HG03039 (cell line): ENCODE measurements around the gene ENTPD8.
"Not testable (repeated sequence)": the region's sequence is repeated elsewhere in the genome, so short reads cannot be mapped to it uniquely, and the experiment has no call there.

Source experiments
- ATAC-seq: cut with Tn5 transposase; IDR thresholded peaks from one replicate; pipeline ENCODE4 v1.9.1; 2021; ENCODE audit warnings: mild to moderate bottlenecking, moderate library complexity; ENCODE audit not compliant: unreplicated experiment

ENTPD8 gene

DNA sequence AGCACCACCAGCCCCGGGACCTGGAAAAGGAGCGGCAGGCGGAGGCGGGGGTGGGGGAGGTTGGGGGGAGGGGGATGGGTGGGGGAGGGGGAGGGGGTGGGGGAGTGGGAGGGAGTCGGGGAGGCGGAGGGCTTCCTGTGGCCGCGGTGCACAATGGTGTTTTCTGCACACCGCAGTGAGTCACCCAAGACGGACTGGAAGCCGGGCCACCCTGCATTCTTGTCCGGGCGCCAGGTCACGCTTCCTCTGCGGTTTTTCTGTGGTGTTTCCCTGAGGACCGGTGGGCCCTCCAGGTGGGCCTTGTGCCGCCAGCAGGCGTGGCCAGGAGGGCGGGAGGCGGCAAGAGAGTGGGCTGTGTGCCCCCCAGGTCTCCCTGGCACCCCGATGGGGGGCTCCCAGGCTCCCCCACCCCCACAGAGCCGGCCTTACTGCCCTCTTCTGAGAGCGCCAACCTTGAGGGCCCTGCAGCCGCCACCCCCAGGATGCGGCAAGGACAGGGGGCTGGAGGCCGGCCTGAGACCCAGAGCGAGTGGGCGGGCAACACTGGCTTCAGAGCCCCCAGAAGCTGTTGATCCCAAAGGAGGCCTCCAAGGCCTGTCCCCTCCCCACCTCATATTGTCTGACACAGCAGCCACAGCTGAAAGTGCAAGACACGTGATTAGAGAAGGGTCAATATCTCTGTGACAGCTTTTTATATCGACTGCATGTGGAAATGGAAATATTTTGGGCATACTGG is 29.3 kb downstream of the ENTPD8 start:
- no peak for ATAC-seq

DNA sequence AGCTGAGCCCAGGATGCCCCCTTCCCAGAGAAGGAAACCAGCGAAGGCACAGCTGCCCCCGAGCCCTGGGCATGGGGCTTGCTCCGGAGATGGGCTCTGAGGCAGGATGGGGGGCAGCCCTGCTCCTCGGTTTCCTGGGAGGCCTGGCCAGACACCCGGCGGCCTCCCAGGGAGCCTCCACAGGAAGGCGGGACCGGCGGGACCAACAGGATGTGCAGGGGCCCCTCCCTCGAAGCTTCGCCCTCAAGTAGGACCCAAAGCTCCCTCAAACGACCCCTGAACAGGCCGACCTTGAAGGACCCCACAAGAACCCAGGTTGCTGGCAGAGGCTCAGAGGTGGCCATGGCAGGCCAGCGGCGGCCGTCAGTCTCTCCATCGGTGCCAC is 29.9 kb downstream of the ENTPD8 start:
- no peak for ATAC-seq

DNA sequence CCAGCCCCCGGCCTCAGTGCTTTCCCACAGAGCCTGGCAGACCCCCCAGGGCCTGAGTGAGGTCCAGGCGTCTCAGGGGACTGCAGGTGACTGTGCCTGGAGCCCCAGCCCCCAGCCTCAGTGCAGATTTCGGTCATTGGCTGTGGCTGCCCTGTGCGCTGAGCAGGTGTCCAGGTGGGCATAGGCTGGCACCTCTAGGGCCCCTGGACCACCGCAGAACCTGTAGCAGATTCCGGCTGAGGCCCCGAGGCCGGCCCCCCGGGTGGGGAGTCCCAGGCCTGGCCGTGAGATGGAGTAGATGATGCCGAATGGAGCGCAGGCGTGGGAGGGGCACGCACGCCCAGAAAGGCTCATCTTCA is 30.3 kb downstream of the ENTPD8 start:
- ATAC-seq, result no peak

DNA sequence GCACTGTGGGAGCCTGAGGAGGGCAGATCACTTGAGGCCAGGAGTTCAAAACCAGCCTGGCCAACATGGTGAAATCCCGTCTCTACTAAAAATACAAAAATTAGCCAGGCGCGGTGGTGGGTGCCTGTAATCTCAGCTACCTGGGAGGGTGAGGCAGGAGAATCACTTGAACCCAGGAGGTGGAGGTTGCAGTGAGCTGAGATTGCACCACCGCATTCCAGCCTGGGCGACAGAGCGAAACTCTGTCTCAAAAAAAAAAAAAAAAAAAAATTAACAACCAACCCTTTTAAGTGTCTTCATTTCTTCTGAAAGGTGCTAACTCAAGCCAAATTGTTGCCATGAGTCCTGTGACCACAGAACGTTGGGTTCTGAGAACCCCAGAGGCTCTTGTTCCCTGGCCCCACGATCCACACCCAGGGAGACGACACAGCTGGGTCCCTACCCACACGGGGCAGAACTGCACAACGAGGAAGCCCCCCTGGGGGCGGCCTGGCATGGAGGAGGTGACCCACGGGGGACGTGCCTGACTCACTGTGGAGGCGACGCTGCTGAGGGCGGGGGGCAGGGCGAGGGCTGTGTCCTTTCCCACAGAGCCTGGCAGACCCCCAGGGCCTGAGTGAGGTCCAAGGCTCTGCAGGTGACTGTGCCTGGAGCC is 30.8 kb downstream of the ENTPD8 start:
- ATAC-seq, result not testable (repeated sequence)

DNA sequence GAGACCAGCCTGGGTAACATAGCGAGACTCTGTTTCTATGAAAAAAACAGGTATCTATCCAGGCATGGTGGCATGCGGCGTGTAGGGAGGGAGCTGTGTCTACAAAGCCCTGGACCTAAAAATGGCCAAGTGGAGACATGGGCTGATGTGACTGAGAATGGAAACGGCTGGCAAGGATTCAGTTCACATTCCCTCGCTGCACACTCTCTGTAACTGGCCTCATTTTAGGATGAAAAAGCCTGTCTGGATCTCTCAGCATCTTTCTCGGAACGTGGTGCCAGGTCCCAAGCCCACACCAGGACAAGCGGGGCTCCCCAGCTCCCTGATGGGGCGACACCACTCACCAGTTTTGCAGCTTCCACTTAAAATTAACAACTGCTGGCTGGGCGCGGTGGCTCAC is 31.6 kb downstream of the ENTPD8 start:
- no peak for ATAC-seq

DNA sequence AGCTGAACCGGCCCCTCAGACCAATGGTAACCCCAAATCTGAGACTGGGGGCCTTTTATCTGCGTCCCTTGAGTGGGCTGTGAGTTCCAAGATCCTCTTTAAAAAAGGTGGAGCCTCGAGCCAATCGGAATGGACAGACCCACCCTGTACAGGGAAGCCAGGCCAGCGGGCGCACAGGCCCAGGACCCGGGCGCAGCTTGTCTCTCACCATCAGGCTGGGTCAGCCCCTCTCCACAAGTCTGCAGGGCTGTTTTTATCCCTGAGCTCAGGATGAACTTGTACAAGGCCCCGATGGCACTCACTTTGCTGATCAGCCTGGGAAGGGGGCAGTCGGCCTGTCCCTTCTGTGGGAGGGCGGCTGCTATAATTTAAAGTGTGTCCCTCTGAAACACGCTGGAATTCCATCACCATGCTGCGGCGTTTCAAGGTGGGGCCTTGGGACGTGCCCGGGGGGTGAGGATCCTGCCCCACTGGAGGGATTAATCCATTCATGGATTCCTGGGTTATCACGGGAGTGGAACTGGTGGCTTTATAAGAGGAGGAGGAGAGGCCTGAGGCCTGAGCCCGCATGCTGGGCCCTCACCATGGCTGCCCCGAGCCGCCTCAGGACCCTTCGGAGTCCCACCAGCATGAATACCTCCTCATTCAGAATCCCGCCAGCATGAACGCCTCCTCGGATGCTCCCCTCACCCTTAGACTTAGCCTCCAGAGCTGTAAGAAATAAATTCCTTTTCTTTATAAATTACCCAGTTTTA is 32.3 kb downstream of the ENTPD8 start:
- ATAC-seq, result no peak

DNA sequence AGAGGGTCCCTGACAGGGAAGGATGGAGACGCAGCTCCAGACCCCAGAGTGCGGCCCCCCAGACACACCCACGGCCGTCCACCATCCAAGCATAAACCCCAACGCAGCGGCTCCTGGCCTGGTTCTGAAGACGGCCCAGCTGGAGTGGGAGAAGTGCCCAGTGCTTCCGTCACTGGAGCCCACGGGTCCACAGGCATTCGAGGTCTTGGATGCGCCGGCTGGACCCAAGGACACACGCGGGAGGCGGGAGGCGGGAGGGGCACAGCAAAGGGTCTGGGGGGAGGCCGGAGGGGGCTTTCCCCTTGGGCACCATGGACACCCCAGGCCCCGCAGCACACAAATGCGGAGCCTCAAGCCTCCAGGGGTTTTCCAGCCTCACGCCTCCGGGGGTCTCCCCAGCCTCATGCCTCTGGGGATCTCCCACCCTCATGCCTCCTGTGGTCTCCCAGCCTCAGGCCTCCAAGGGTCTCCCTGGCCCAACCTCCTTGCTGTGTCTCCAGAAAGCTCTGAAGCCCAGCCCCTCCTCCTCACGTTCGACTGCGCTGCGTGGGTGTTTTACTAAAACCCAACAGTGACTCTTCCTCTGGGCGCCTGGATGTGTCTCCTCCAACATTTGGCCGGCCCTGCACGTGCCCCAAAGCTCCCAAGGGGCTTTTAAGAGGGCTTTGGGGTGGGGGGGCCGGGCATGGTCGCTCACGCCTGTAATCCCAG is 33.4 kb downstream of the ENTPD8 start:
- ATAC-seq, result no peak

DNA sequence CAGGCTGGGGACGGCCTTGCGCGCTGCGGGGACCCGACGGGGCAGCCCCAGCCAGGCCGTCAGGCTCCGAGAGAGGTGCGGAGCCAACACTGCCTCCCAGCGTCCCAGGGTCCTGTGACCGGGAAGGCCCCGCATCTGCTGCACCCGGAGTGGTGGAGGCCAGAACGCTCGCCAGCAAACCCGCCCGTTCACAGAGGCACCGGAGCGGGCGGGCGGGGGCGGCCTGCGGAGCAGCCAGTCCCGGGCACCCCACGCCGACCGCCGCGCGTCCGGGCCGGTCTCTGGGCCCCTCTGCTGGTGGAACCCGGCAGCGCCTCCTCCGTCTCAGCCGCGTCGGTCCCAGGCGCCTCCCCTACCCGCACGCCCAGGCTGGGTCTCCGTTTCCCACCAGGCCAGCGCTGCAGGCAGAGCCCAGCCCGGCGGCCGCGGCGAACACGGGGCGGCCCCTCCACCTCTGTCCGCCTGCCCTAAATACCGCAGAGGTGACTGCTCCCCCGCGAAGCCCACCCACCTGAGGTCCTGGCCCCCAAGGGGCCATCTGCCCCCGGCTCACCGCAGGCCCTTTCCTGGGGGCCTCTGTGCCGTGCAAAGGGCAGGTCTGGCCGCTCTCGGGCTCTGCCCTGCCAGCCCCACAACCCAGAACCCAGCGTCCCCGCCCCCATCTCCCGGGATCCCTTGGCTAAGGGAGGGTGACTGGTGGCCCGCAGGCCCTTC is 34.1 kb downstream of the ENTPD8 start:
- ATAC-seq, result no peak

DNA sequence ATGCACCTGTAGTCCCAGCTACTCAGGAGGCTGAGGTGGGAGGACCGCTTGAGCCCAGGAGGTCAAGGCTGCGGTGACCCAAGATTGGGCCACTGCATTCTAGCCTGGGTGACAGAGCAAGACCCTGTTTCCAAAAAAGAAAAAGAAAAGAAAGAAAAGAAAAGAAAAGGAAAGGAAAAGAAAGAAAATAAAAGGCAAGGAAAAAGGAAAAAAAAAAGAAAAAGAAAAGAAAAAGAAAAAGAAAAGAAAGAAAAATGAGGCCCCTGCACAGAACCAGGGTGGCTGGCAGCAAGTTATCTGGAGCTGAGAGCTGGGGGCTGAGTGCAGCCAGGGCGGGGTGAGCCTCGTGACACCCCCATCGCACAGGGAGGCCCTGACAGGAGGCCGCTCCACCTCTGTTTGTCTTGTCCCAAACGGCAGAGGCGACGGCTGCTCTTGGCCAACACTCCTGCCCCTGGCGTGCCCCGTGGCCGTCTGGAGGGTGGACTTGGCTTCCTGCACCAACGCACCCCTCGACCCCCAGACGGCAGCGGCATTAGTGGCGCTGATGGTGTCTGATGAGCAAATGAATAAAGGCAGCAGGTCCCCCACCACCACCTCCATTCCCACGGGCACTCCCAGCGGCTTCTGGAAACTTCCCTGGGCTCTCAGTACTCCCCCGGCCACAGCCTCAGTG is 34.9 kb downstream of the ENTPD8 start:
- no peak for ATAC-seq

DNA sequence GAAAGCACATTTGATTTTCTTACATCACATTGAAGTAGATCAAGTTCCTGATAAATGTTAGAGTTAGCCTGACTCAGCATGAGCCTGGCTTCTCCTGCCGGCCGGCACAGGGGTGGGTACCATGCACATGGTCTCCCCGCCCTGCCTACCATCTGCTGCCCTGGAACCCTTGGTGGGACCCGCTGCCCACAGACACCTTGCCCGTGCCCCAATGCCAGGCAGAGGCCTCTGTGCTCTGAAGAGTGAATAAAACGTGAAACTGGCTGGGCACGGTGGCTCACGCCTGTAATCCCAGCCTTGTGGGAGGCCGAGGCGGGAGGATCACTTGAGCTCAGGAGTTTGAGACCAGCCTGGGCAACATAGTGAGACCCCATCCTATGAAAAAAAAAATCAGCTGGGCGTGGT is 35.5 kb downstream of the ENTPD8 start:
- ATAC-seq, result no peak

DNA sequence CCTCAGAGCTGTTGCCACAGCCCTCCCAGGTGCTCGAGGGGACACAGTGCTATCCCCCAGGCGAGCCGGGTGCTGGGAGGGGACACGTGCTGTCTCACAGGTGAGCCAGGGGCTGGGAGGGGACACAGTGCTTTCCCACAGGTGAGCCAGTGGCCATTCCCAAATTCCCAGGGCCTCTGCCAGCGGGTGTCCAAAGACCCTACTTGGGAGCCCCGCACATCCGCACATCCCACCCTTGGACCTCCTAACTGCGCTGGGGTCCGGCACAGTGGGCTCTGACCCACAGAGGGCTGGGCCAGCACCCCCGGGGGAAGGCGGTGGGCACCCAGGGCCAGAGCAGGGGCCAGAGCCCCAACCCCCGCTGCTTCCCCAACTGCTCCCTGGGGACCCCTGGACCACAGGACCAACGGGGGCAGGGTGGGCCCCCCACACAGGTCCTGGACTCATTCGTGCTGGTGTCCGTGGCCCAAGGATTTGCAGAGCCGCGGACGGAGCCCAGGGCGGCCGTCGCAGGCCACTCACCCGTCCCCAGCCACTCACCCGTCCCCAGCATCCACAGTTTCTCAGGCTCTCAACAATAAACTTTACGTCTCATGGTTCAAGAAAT is 36.1 kb downstream of the ENTPD8 start:
- no peak for ATAC-seq

DNA sequence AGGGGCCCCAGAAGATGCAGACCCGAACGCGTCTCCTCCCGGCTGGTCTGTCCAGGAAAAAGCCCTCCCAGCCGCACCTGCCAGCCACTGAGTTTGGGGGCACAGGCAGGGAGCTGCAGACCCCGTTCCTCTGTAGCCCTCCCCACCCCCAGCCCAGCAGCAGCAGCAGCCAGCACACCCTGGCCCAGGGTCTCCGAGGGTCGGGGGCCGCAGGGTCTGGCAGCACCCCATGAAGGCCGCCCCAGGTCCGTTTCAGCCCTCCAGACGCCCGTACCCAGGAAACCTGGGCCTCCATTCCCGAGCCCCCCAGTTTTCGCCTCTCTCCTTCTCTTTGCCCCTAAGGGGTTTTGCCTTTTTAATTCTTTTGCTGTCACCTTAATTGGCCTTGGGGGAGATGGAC is 37.9 kb downstream of the ENTPD8 start:
- ATAC-seq, result no peak

DNA sequence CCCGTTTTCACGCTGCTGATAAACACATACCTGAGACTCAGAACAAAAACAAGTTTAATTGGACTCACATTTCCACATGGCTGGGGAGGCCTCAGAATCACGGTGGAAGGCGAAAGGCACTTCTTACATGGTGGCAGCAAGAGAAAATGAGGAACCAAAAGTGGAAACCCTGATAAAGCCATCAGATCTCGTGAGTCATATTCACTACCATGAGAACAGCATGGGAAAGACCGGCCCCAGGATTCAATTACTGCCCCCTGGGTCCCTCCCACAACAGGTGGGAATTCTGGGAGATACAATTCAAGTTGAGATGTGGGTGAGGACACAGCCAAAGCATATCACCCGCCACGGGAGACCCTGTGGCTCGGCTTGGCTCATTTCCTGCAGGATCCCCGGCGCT is 38.4 kb downstream of the ENTPD8 start:
- no peak for ATAC-seq

DNA sequence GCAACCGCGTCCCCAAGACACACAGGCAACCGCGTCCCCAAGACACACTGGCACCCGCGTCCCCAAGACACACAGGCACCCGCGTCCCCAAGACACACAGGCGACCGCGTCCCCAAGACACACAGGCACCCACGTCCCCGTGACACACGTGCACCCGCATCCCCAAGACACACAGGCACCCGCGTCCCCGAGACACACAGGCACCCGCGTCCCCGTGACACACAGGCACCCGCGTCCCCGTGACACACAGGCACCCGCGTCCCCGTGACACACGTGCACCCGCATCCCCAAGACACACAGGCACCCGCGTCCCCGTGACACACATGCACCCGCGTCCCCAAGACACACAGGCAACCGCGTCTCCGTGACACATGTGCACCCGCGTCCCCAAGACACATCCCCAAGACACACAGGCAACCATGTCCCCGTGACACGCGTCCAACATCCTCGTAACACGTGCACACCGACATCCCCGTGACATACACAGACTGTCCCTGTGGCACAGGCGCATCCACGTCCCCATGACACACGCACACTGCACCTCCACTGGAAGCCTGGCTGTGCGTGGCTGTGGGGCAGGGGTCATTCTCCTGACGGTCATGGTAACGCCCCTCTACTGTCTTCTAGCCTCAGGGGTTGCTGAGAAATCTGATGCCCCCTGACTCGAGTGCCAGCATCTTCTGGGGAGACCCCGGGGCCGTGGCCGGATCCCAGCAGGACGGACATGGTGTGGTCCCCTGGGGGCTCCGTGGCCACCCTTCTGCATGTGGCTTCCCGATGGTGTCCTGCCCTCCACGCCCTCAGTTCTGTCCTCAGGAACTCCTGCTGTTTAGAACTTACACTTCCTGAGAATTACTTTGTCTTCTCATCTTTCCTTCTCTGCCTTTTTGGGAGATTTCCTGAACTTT is 42.3 kb downstream of the ENTPD8 start:
- no peak for ATAC-seq

DNA sequence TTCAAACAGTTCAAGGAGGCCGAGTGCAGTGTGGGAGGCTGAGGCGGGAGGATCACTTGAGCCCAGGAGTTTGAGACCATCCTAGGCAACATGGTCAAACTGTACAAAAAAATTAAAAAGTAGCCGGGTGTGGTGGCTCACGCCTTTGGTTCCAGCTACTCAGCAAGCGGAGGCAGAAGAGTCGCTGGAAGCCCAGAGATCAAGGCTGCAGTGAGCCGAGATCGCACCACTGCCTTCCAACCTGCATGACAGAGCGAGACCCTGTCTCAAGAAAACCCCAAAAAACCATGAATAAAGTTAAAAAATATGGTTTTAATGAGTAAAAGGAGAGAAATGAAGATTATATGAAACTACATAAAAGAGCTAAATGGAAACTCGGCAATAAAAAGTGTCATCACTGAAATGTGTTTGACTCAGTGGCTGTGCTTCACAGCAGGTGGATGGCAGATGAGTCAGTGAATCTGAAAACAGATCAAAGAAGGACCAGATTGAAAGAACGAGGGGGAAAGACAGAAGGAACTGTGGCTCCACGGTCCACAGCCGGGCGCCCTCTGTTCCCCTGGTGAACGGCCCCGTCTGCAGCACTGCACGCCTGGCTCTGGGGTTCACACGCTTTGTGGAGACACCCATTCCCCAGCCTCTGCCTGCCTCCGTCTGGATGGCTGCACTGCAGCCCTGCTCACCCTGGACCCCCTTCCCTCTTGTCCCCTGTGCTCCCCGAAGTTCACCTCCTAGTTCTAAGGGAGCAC is 43.3 kb downstream of the ENTPD8 start:
- no peak for ATAC-seq

DNA sequence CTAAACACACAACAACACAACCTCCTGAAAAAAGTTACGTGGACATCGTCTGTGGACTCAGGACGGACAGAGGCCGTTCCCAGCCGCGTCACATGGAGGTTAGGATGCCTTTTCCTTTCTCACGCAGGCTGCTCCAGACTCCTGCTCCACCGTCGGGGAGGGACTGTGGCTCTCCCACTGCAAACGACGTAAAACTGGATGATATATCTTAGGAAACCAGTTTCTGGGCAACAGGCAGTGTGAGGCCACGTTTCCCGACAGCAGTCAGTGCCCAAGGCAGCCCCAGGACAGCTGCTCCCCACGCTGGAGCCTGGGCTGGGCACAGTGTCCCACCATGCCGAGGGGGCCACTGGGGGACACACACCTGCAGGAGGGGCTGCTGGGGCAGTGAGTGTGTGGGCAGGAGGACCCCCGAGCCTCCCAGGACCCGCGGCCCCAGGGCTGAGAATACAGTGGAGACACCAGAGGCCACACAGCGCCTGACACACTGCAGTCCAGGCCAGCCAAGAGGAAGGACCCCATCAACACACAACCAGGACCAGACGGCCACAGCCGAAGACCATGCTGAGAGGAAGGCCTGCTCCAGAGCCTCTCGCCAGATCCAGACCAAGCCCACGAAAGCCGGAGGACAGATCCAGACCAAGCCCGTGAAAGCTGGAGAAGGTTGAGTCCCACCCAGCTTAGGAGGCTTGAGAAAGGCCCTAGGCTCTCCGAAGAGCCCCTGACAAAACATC is 44.4 kb downstream of the ENTPD8 start:
- ATAC-seq, result no peak

DNA sequence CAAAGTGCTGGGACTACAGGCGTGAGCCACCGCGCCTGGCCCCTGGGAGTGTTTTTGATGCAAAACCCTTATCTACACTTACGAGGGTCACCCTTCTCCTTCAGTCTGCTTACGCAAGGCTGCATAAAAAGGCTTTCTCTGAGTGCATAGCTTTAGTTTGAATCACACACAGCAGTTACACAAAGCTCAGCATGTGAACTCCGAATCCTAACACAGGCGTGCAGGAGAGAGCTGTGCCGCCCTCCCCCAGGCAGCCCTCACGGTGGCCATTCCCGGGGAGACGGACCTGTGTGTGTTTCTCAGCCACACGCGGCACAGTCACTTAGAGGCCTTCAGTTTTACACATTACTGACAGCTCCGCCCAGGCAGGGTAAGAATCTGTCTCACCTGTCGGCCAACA is 44.9 kb downstream of the ENTPD8 start:
- ATAC-seq, result no peak

DNA sequence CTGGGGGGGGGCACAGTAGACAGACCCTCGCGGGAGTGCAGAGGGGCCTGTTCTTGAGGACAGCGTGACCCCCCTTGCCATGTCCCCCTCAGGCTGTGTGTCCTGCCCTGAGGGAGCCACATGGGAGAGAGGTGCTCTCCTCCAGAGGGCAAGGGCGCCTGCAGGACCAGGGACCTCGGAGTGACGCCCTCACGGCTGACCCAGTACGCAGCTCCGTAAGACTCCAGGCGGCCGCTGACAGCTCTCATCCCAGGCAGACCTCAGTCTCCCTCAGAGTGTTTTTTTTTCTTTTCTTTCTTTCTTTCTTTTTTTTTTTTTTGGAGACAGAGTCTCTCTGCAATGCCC is 45.5 kb downstream of the ENTPD8 start:
- ATAC-seq, result no peak
